ENCODE data around the gene FURIN.
A peak's percentile ranks its signal among the peaks of the same experiment; 100 is the strongest.
"Not testable (repeated sequence)": the region's sequence is repeated elsewhere in the genome, so short reads cannot be mapped to it uniquely, and the experiment has no call there.

The FURIN gene

DNA sequence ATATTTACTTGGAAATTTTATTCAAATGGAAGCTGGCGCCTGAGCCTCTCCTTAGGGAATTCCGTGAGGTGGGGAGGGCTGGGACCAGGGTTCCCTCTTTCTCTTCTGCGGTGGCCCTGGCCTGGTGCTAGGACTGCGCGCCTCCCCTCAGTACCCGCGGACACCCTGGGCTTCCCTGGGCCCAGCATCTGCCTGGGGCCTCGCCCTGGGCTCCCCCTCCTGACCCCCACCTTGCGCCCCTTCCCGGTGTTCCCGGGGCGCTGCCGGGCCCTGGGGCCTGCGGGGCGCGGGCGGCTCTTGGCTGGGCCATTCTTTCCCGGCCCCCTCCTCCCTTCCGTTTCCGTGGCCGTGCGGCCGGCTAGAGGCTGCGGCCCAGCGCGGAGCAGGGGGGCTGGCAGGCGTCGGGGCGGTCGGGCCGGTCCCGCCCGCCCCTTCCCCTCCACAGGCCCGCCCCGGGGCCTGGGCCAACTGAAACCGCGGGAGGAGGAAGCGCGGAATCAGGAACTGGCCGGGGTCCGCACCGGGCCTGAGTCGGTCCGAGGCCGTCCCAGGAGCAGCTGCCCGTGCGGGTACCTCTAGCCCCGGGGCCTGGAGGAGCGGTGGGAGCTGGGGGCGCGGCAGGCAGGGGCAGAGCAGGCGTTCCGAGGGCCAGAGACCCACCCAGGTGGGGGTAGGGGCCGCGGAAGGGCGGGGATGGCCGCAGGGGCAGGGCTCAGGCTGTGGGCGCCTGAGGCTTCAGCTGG is 15.8 kb downstream of the FURIN start, which contains the start of gene FES:
Gene FES (plus strand): TSS at position 529 of the 743 bp plus-strand sequence. CDS start 542 bp downstream, outside the sequence.
- DNase-seq = no peak

DNA sequence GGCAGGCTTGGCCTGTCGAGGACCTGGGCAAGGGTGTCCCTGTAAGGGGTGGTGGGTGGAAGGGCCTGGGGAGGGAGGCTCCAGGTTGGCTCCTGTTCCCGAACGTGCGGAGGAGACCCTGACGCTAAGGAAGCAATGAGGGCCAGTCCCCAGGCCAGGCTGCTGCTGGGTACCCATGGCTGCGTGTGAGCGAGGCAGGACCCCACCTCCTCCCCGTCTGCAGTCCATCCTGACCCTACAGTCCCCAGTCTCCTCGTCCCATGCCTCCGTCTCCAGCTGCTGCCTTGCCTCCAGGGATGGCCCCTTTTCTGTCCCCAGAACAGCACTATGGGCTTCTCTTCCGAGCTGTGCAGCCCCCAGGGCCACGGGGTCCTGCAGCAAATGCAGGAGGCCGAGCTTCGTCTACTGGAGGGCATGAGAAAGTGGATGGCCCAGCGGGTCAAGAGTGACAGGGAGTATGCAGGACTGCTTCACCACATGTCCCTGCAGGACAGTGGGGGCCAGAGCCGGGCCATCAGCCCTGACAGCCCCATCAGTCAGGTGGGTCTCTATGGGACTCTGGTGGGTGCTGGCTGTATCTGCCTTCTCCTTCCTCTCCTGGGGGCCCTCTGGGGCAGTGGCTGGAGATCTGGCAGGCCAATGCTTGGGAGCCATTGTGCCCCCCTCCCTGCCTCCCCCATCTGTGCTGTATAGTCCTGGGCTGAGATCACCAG is 16.5 kb downstream of the FURIN start:
- no peak for DNase-seq

DNA sequence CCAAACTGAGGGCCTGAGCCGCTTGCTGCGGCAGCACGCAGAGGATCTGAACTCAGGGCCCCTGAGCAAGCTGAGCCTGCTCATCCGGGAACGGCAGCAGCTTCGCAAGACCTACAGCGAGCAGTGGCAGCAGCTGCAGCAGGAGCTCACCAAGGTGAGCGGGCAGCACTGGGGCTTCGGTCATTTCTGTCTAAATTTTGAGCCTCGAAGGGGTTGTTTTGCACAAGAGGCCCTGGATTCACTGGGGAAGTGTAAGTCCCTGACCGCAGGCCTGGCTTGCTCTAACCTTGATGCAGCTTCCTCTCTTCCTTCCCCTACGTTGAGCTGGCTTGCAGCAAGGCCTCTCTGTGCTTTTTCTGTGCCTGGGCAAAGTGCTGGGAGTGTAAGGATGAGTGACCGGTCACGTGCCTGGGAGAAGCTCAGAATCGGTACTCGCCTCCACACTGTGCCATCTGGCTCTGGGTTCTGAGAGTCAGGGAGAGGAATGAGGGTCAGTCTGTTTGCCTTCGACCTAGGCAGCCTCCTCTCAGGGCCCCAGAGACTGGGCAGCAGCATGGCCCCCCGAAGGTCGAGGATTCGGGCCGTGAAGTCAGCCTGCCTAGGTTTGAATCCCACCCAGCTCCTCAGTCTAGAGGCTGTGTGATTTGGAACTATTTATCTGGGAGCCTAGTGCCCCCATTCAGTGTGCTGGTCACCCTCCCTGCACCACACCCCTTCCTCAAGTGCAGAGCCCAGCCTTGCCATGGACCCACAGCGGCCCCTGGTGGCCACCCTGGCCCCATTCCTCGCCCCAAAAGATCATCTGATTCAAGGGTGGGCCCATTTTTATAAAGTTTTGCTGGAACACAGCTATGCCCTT is 17.3 kb downstream of the FURIN start:
- DNase-seq = no peak

DNA sequence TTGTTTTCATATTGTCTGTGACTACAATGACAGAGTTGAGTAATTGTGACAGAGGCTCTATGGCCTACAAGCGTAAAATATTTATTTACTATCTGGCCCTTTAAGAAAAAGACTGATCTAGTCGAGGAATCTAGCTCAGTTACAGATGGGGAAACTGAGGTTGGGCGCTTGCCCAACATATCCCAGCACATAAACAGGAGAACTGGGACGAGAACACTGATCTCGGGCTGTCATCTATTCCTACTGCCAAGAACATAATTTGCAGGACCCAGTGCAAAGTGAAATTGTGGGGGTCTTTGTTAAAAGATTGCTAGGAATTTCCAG is 17.9 kb downstream of the FURIN start:
- DNase-seq = no peak

DNA sequence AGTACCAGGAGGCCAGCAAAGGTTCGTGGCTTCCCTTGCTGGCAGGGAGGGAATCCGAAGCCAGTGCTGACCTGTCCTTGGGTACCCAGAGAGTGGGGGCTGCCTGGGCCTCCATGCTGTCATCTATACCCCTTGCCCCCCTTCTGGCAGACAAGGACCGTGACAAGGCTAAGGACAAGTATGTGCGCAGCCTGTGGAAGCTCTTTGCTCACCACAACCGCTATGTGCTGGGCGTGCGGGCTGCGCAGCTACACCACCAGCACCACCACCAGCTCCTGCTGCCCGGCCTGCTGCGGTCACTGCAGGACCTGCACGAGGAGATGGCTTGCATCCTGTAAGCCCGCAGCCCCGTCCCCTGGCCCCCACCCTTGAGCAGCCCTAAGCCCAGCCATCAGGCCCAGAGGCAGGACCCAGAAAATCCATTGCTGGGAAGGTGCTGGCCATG is 18.7 kb downstream of the FURIN start:
- no peak for DNase-seq

DNA sequence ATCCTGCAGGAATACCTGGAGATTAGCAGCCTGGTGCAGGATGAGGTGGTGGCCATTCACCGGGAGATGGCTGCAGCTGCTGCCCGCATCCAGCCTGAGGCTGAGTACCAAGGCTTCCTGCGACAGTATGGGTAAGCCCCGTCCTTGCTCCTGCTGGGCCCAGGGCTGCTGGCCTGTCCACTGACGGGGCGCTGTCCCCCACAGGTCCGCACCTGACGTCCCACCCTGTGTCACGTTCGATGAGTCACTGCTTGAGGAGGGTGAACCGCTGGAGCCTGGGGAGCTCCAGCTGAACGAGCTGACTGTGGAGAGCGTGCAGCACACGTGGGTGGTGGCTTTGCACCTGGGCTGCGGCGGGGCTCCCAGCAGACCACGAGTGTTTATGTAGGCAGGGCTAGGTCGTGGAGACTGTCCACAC is 20.9 kb downstream of the FURIN start:
- no peak for DNase-seq

DNA sequence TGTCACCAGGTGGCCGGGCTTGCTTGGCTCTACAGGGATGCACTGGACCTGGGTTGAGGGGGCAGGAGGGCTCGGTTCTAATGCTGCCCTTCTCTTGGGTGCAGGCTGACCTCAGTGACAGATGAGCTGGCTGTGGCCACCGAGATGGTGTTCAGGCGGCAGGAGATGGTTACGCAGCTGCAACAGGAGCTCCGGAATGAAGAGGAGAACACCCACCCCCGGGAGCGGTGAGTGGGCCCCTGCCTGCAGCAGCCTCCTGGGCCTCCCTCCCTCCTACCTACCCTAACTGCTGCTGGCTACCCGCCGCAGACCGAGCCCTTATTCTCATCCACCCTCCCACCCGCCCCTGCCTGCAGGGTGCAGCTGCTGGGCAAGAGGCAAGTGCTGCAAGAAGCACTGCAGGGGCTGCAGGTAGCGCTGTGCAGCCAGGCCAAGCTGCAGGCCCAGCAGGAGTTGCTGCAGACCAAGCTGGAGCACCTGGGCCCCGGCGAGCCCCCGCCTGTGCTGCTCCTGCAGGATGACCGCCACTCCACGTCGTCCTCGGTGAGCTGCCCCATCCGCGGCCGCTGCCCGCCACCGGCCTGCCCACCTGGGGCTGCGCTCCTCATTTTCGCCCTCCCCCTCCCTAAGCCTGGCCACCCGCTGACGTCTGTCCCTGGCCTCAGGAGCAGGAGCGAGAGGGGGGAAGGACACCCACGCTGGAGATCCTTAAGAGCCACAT is 21.5 kb downstream of the FURIN start:
- no peak for DNase-seq

DNA sequence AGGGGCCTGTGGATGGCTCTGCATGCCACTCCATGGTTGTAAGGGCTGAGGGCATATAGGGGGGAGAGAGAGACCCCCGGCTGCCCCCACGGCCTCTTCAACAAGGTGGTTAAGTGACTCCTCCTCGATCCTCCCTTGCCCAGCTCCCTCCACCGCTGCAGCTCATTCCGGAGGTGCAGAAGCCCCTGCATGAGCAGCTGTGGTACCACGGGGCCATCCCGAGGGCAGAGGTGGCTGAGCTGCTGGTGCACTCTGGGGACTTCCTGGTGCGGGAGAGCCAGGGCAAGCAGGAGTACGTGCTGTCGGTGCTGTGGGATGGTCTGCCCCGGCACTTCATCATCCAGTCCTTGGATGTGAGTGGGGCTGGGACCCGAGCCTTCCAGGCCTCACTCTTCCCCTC is 22.5 kb downstream of the FURIN start:
- DNase-seq = no peak

DNA sequence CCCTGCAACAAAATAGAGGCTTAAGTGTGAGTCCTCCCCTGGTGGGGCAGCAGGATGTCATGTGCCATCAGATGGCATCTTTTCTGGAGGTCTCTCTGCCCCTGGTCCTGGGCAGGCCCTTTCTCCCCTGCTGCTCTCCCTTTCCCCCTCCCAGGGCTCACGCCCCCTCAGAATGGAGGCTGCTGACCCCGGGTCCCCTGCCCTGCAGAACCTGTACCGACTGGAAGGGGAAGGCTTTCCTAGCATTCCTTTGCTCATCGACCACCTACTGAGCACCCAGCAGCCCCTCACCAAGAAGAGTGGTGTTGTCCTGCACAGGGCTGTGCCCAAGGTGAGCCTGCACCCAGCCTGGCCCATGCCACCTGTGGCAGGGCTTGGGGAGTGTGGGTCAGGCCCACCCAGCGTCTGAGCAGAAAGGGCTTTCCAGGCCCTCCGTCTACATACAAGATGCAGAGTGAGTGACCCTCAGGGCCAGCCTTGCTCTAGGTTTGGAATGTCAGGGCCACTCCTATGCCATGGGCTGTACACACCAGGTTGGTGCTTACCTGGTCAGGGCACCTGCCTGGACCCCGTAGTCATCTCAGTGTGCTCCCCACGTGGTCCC is 23.1 kb downstream of the FURIN start:
- DNase-seq = no peak

DNA sequence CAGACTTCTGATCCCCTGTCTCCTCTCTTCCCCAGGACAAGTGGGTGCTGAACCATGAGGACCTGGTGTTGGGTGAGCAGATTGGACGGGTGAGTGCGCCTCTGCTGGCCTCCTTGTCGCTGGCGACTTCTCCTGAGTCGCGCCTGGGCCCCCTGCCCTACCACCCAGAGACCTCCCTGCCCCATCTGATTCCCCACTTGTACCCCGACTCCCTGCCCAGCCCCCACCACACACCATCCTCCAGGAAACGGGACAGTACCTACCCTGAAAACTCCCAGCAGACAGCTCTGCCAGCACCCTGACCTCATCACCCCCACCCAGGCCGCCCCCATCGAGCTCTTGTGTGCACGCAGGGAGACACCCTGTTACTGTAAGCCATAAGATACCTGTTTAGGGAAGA is 23.6 kb downstream of the FURIN start:
- no peak for DNase-seq

DNA sequence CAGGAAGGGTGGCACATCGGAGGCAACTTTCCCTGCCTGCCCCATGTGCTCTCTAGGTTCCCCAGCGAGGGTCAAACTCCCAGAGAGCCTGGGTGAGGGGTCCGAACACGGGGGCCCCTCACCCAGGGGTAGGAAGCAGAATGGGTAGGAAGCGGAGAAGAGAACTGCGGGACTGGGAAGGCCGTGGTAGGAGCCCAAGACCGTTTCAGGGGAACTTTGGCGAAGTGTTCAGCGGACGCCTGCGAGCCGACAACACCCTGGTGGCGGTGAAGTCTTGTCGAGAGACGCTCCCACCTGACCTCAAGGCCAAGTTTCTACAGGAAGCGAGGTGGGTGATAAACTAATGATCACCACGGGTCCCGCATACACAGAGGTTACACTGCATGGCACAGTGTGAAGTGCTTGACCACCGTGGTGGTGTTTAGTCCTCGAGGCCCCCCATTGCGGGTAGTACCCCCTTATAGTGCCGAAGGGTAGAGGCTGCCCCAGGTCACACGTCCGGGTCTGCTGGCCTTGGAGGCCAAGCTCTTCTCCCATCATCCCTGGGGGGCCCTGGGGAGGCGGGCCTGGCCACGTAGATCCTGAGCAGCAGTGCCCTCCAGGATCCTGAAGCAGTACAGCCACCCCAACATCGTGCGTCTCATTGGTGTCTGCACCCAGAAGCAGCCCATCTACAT is 24.2 kb downstream of the FURIN start:
- no peak for DNase-seq

DNA sequence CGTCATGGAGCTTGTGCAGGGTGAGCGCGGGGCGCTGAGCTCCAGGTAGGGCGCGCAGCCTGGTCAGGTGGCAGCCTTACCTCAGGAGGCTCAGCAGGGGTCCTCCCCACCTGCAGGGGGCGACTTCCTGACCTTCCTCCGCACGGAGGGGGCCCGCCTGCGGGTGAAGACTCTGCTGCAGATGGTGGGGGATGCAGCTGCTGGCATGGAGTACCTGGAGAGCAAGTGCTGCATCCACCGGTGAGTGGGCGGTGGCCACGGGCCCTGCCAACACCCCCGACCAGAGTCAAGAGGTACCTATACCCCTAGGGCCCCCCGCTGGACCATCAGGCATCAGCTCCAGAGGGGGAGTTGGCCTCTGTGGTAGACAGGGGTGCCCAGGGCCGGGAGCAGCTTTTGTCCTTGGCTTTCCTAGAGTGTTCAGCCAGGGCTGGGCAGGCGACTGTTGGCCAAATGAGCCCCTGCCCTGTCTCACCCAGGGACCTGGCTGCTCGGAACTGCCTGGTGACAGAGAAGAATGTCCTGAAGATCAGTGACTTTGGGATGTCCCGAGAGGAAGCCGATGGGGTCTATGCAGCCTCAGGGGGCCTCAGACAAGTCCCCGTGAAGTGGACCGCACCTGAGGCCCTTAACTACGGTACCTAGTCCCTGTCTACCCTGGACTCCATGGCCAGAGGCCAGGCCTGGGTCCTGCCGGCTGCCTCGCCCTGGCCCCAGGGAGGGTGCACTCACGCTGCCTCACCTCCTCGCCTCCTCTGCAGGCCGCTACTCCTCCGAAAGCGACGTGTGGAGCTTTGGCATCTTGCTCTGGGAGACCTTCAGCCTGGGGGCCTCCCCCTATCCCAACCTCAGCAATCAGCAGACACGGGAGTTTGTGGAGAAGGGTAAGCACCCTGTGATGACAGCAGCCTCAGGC is 25.0 kb downstream of the FURIN start:
- no peak for DNase-seq

DNA sequence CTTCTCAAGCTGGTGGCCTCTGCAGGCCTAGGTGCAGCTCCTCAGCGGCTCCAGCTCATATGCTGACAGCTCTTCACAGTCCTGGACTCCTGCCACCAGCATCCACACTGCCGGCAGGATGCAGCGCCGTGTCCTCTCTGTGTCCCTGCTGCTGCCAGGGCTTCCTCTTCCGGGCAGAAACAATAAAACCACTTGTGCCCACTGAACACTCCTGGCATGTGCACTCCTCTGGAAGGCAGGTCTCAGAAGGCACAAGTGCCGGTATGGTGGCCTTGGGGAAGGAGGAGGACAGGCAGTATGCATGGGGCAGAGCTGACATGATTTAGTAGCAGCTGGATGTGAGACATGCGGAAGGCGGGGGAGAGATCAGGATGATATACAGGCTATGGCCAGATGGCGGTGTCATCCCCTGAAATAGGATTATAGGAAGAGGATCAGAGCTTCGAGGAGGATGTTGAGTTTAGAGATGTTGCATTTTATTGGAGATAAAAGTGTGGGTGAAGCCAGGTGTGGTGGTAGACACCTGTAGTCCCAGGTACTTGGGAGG is 27.3 kb downstream of the FURIN start:
- DNase-seq = no peak

DNA sequence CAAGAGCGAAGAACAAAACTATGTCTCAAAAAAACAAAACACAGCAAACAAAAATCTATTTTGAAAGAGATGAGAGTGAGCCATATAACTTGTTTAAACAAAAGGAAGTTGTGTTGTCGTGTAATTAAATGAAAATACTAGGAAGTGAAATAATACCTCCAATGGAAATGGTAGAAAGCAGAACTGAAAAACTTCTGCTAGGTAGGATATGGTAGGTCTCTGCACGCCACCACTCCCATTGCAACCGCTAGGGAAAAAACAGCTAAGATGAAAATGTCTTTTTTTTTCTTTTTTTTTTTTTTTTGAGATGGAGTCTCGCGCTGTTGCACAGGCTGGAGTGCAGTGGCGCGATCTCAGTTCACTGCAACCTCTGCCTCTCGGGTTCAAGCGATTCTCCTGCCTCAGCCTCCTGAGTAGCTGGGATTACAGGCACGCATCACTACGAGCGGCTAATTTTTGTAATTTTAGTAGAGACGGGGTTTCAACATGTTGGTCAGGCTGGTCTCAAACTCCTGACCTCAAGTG is 28.8 kb downstream of the FURIN start:
- DNase-seq = not testable (repeated sequence)

DNA sequence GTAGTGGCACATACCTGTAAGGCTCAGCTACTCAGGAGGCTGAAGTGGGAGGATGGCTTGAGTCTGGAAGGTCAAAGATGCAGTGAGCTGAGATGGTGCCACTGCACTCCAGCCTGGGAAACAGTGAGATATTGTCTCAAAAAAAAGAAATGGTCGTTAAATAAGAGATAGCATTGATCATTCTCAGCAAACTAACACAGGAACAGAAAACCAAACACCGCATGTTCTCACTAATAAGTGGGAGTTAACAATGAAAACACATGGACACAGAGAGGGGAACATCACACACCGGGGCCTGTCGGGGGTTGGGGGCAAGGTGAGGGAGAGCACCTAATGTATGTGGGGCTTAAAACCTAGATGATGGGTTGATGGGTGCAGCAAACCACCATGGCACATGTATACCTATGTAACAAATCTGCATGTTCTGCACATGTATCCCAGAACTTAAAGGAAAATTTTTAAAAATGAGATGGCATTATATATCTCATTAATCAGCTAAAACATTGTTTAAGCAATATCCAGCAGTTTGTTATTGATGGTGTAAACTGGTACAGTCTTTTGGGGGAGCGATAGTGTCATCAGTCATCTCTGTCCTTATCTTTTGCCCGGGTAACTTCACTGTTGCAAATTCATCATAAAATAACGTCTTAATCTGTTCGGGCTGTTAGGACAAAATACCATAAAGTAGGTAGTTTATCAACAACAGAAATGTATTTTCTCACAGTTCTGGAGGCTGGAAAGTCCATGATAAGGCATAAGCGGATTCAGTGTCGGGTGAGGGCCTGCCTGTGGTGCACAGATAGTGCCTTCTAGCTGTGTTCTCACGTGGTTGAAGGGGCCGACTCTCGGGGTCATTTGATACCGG is 33.0 kb downstream of the FURIN start:
- DNase-seq = no peak

DNA sequence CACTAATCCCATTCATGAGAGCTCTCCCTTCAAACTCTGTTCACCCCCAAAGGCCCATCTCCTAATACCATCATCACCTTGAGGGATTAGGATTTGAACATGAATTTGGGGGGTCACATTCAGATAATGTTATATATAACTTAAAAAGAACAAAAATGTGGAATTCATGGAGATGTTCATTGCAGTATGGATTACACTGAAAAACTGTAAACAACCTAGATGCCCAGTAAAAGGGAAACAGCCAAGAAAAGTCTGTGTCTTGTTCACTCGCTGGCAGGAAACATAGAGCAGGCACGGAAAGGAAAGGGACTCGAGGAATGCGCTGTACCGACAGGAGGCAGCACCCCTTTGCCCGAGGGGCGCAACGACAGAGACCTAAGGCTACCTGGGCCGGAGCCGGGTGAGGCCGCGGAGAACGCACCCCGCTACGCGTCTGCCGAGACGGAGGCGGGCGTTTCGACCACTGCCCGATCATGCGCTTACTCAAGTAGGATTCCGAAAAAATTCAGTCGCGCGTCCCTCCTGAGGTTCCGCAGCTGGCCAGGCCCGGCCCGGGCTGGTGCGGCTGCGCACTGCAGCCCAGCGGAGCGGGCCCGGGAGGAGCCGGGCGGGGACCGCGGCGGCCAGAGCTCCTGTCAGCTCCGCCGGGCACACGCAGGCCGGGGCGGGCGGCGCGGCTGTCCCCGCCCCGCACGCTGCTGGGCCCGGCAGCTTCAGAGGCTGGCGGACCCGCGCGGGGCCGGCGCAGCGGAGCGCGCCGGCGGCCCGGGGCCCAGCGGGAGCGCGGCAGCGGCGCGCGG is 33.9 kb downstream of the FURIN start:
- peak; percentile 92 for DNase-seq

DNA sequence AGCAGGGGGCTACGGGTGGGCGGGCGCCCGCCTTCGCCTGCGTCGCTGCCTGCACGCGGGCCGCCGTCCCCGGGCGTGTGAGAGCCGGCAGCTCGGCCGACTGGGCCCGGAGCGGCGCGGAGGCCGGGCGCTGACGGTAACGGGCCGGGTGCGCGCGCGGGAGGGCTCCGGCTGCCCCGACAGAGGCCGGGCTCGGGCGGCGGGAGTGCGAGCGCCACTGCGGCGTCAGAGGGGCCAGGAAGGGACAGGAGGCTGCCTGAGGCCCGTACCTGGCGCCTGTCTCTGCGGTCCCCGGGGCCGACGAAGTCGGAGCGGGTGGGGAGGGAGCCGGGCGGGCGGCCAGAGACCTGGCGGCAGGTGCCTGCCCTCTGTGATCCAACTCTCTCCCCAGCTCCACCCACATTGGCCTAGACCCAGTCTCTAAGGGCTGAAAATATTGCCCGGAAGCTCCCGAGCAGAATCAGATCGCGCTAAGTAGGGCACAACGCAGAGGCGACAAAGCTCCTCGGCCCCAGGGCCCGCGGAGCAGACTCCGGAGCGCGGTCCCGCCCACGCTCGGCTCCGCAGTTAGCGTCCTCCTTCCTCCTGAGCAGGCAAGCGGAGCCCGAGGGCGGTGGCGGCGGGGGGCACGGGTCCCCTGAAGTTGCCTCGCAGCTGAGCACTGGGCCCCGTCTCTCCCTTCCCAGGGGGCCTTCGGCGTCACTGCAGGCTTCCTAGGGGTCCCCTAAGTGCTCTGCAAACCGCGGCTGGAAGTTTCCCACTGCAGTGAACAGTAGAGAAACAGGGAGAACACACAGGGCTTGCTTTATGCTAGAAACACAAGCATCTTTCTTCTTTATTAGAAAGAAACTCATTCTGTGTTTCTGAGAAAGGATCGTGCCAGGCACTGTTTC is 34.7 kb downstream of the FURIN start, which contains the start of gene MAN2A2:
Gene MAN2A2 (plus strand): TSS at position 463 of the 893 bp plus-strand sequence. CDS start 906 bp downstream, outside the sequence.
- peak; percentile 57 for DNase-seq

Data from 8988T (cell line).